GM13976 (cell line): Measurements from ENCODE around the gene SIRPB1.

Experiments used
- DNase-seq: peaks from one replicate; pipeline ENCODE4 v3.0.0; 2012; ENCODE audit warnings: low spot score
- CTCF ChIP-seq: IDR thresholded peaks from 2 replicates; pipeline ENCODE4 v1.5.1; 2012; ENCODE audit warnings: borderline replicate concordance, mild to moderate bottlenecking; ENCODE audit not compliant: insufficient read depth; ENCODE audit errors: extremely low read depth, missing control alignments, control extremely low read depth
- in situ Hi-C: fragments of 300-500 bp; cut with MboI; formaldehyde crosslinking; loops from one replicate; pipeline ENCODE4 v1.12.0; 2022; ENCODE audit warnings: low sequenced_read_pairs, mixed read lengths, inconsistent platforms; ENCODE audit not compliant: unreplicated experiment

SIRPB1 gene

GRCh38 chr20:1619861-1620444 lies at the start of gene SIRPB1:
Gene SIRPB1 (minus strand): TSS chr20:1620009. CDS start chr20:1619944, 65 bp downstream.
- DNase-seq: no peak
- TF ChIP-seq CTCF: no peak
- in situ Hi-C loops: no loop called here

- in situ Hi-C loops: no loop called here
- TF ChIP-seq CTCF: no peak
- no peak for DNase-seq
These were observed 49.5 kb upstream of the SIRPB1 start for GRCh38 chr20:1669304-1669703.

GRCh38 chr20:1667502-1668085 lies 47.8 kb upstream of the SIRPB1 start:
- no peak for TF ChIP-seq CTCF
- in situ Hi-C loops: no loop called here
- no peak for DNase-seq

GRCh38 chr20:1666802-1667201 lies 47.0 kb upstream of the SIRPB1 start:
- in situ Hi-C loops: no loop called here
- no peak for DNase-seq
- TF ChIP-seq CTCF: no peak

- TF ChIP-seq CTCF: no peak
- no peak for DNase-seq
- in situ Hi-C loops: no loop called here
These were observed 45.5 kb upstream of the SIRPB1 start for GRCh38 chr20:1665345-1665744.

- TF ChIP-seq CTCF: no peak
- in situ Hi-C loops: no loop called here
- peak; percentile 60 for DNase-seq
These were observed 45.1 kb upstream of the SIRPB1 start for GRCh38 chr20:1664911-1665310.

GRCh38 chr20:1663917-1664316 lies 44.1 kb upstream of the SIRPB1 start:
- DNase-seq: no peak
- in situ Hi-C loops: no loop called here
- no peak for TF ChIP-seq CTCF
